ENCODE results near the gene TRAM2. TPM values are rescaled to one million over a fixed set of nuclear protein-coding genes. Genes with fewer than 3 reads are reported as not detected.
A peak's percentile ranks its signal among the peaks of the same experiment; 100 is the strongest.

Gene TRAM2
- total RNA-seq, 4 donors from 2014 or later, result 21.3 to 27.5 (median 23.7) TPM

GRCh38 chr6:52511163-52511562 is 65.7 kb downstream of the TRAM2 start:
- peaks cover 0 to 79% (median 39%) of the 10 kb centered on the region in 4 donors for H3K4me1 ChIP-seq
- peaks cover 0 to 46% (median 0%) of the 10 kb centered on the region in 3 donors for H3K36me3 ChIP-seq
- TF ChIP-seq EP300 (IDR thresholded peaks at IDR 0.05) (no peak), POLR2A (IDR thresholded peaks at IDR 0.05) (no peak), CTCF (IDR thresholded peaks at IDR 0.05) (no peak)
- H3K9me3 ChIP-seq, result no peaks in the 10 kb centered on the region
- H3K27ac ChIP-seq, result peak overlapping the region in 3 of 4 donors; percentile 71 to 97 (median 94)
- no peak for DNase-seq (ENCODE audit: low spot score in 2 of 2)
- no peak overlapping the region for H3K4me3 ChIP-seq
- 72 to 83% methylated on average over 10 of the region's 10 CpGs for WGBS, 2 donors
- no peaks in the 10 kb centered on the region for H3K27me3 ChIP-seq

GRCh38 chr6:52510213-52510562 is 66.7 kb downstream of the TRAM2 start:
- TF ChIP-seq POLR2A (IDR thresholded peaks at IDR 0.05), result no peak
- TF ChIP-seq CTCF (IDR thresholded peaks at IDR 0.05), result no peak
- no peak for TF ChIP-seq EP300 (IDR thresholded peaks at IDR 0.05)
- no peak overlapping the region for H3K4me3 ChIP-seq
- DNase-seq (ENCODE audit: low spot score in 2 of 2), result no peak
- H3K4me1 ChIP-seq, result peaks cover 0 to 77% (median 34%) of the 10 kb centered on the region in 4 donors
- no peaks in the 10 kb centered on the region for H3K9me3 ChIP-seq
- peak overlapping the region in 2 of 4 donors; percentile 94 to 97 for H3K27ac ChIP-seq
- H3K36me3 ChIP-seq, result peaks cover 0 to 55% (median 0%) of the 10 kb centered on the region in 3 donors
- no peaks in the 10 kb centered on the region for H3K27me3 ChIP-seq

- H3K27me3 ChIP-seq, result no peaks in the 10 kb centered on the region
- 85 to 88% methylated on average over 14 of the region's 14 CpGs for WGBS, 2 donors
- no peak overlapping the region for H3K4me3 ChIP-seq
- peaks cover 0 to 62% (median 0%) of the 10 kb centered on the region in 3 donors for H3K36me3 ChIP-seq
- TF ChIP-seq EP300 (IDR thresholded peaks at IDR 0.05) (no peak), CTCF (IDR thresholded peaks at IDR 0.05) (no peak), POLR2A (IDR thresholded peaks at IDR 0.05) (no peak)
- H3K27ac ChIP-seq, result peak overlapping the region in 2 of 4 donors; percentile 53 to 94
- peaks cover 0 to 77% (median 33%) of the 10 kb centered on the region in 4 donors for H3K4me1 ChIP-seq
- H3K9me3 ChIP-seq, result no peaks in the 10 kb centered on the region
- DNase-seq (ENCODE audit: low spot score in 2 of 2), result no peak
Measured at GRCh38 chr6:52509281-52510212, 67.3 kb downstream of the TRAM2 start.

- Histone ChIP-seq H3K27ac (peak overlapping the region in 2 of 4 donors; percentile 32 to 53), H3K4me3 (no peak overlapping the region), H3K36me3 (peaks cover 0 to 67% (median 0%) of the 10 kb centered on the region in 3 donors), H3K4me1 (peaks cover 0 to 77% (median 40%) of the 10 kb centered on the region in 4 donors), H3K27me3 (no peaks in the 10 kb centered on the region), H3K9me3 (no peaks in the 10 kb centered on the region)
- no peak for DNase-seq (ENCODE audit: low spot score in 2 of 2)
- no peak for TF ChIP-seq CTCF (IDR thresholded peaks at IDR 0.05)
- TF ChIP-seq EP300 (IDR thresholded peaks at IDR 0.05), result no peak
- no peak for TF ChIP-seq POLR2A (IDR thresholded peaks at IDR 0.05)
- 91 to 94% methylated on average over 5 of the region's 5 CpGs for WGBS, 2 donors
Measured at GRCh38 chr6:52508261-52508739, 68.6 kb downstream of the TRAM2 start.

Measured in tibial nerve (tissue), 4 donors.